Measurements from ENCODE around the gene ALDOA.

ALDOA gene

GRCh38 chr16:30091474-30092372, 26.2 kb downstream of the ALDOA start, which contains the start of gene TBX6:
TBX6 (minus strand) TSS chr16:30091924; CDS start chr16:30091193, 731 bp downstream.
- H3K9me2 ChIP-seq (replicated peaks; ENCODE audit: control insufficient read depth, low read length), result no peaks in the 10 kb centered on the region
- TF ChIP-seq, protein P1, sequence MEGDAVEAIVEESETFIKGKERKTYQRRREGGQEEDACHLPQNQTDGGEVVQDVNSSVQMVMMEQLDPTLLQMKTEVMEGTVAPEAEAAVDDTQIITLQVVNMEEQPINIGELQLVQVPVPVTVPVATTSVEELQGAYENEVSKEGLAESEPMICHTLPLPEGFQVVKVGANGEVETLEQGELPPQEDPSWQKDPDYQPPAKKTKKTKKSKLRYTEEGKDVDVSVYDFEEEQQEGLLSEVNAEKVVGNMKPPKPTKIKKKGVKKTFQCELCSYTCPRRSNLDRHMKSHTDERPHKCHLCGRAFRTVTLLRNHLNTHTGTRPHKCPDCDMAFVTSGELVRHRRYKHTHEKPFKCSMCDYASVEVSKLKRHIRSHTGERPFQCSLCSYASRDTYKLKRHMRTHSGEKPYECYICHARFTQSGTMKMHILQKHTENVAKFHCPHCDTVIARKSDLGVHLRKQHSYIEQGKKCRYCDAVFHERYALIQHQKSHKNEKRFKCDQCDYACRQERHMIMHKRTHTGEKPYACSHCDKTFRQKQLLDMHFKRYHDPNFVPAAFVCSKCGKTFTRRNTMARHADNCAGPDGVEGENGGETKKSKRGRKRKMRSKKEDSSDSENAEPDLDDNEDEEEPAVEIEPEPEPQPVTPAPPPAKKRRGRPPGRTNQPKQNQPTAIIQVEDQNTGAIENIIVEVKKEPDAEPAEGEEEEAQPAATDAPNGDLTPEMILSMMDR (IDR thresholded peaks at IDR 0.05; ENCODE audit: low read depth, low read length, poor library complexity, severe bottlenecking), result peak; percentile 35
- TF ChIP-seq EZH2phosphoT487 (IDR thresholded peaks at IDR 0.05; ENCODE audit: borderline replicate concordance, low read length), result no peak
- H4K20me1 ChIP-seq (ENCODE audit: control insufficient read depth, insufficient read depth, low read depth, low read length), result no peaks in the 10 kb centered on the region
- peak within 1 kb of the TSS; percentile 76 for H3K4me2 ChIP-seq (ENCODE audit: low read length)
- H3K27ac ChIP-seq (ENCODE audit: low read depth, low read length), result peak within 1 kb of the TSS; percentile 74
- H3K4me3 ChIP-seq (ENCODE audit: low read length), result peak within 1 kb of the TSS; percentile 75
- H3K36me3 ChIP-seq (ENCODE audit: control insufficient read depth, low read length), result peaks cover 6% of the 10 kb centered on the region; the same call in 1 of the 2 replicates
- H3K4me1 ChIP-seq (ENCODE audit: control insufficient read depth, low read length), result peaks cover 59% of the 10 kb centered on the region
- H3K9me3 ChIP-seq (ENCODE audit: control insufficient read depth, insufficient read depth, low read length), result peaks cover 4% of the 10 kb centered on the region; the same call in 1 of the 2 replicates
- no peaks in the 10 kb centered on the region for H3K79me2 ChIP-seq (ENCODE audit: control insufficient read depth, low read length)
- H3K27me3 ChIP-seq (ENCODE audit: control insufficient read depth, low read length), result no peaks in the 10 kb centered on the region
- peaks cover 19% of the 10 kb centered on the region for H3F3A ChIP-seq (ENCODE audit: control insufficient read depth, insufficient read depth)

DNA sequence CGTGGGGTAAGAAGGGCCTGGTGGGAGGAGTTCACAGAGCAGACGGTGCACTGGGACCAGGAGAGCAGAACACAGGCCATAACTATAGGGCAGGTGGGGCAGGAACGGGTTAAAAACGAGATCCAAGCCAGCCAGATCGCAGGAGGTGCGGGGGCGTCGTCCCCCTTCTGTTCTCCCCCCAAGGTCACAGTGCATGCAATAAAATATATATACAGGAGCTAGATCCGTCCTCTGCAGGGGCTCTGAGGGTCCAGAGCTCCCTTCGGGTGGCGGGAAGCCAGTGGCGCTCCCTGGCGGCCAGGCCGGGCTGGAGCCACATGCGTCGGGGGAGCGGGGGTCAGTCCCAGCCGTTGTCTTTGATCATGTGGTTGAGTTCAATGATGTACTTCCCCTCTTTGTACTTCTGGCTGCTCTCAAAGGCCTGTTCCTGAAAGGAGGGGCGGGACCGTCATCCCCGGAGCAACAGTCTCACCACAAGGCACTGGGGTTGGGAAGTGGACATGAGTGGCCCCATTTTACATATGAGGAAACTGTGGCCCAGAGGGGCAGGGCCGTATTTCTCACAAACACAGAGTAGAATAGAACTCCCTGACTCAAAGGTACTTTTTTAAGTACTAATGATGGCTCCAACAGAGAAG, 26.9 kb downstream of the ALDOA start:
- Histone ChIP-seq H3K36me3 (ENCODE audit: control insufficient read depth, low read length) (peaks cover 13% of the 10 kb centered on the region), H3K27ac (ENCODE audit: low read depth, low read length) (peak overlapping the region; percentile 74), H3K4me2 (ENCODE audit: low read length) (peak overlapping the region; percentile 76), H3K9me2 (replicated peaks; ENCODE audit: control insufficient read depth, low read length) (no peaks in the 10 kb centered on the region), H3K4me1 (ENCODE audit: control insufficient read depth, low read length) (peaks cover 62% of the 10 kb centered on the region), H4K20me1 (ENCODE audit: control insufficient read depth, insufficient read depth, low read depth, low read length) (no peaks in the 10 kb centered on the region), H3K9me3 (ENCODE audit: control insufficient read depth, insufficient read depth, low read length) (peaks cover 11% of the 10 kb centered on the region), H3K4me3 (ENCODE audit: low read length) (peak overlapping the region; percentile 75), H3K27me3 (ENCODE audit: control insufficient read depth, low read length) (no peaks in the 10 kb centered on the region), H3K79me2 (ENCODE audit: control insufficient read depth, low read length) (no peaks in the 10 kb centered on the region), H3F3A (ENCODE audit: control insufficient read depth, insufficient read depth) (peaks cover 19% of the 10 kb centered on the region)
- TF ChIP-seq, protein P1 (IDR thresholded peaks at IDR 0.05; ENCODE audit: low read depth, low read length, poor library complexity, severe bottlenecking), result peak; percentile 89
- TF ChIP-seq EZH2phosphoT487 (IDR thresholded peaks at IDR 0.05; ENCODE audit: borderline replicate concordance, low read length), result no peak

GRCh38 chr16:30094541-30095165, 29.1 kb downstream of the ALDOA start:
- Histone ChIP-seq H3K27ac (ENCODE audit: low read depth, low read length) (no peak overlapping the region), H3K4me2 (ENCODE audit: low read length) (peak overlapping the region; percentile 96), H3K9me2 (replicated peaks; ENCODE audit: control insufficient read depth, low read length) (no peaks in the 10 kb centered on the region), H4K20me1 (ENCODE audit: control insufficient read depth, insufficient read depth, low read depth, low read length) (no peaks in the 10 kb centered on the region), H3K4me1 (ENCODE audit: control insufficient read depth, low read length) (peaks cover 62% of the 10 kb centered on the region), H3K79me2 (ENCODE audit: control insufficient read depth, low read length) (no peaks in the 10 kb centered on the region), H3K4me3 (ENCODE audit: low read length) (peak overlapping the region; percentile 71), H3F3A (ENCODE audit: control insufficient read depth, insufficient read depth) (peaks cover 17% of the 10 kb centered on the region), H3K9me3 (ENCODE audit: control insufficient read depth, insufficient read depth, low read length) (peaks cover 22% of the 10 kb centered on the region), H3K27me3 (ENCODE audit: control insufficient read depth, low read length) (no peaks in the 10 kb centered on the region), H3K36me3 (ENCODE audit: control insufficient read depth, low read length) (peaks cover 15% of the 10 kb centered on the region)
- TF ChIP-seq, protein P1 (IDR thresholded peaks at IDR 0.05; ENCODE audit: low read depth, low read length, poor library complexity, severe bottlenecking), result no peak
- no peak for TF ChIP-seq EZH2phosphoT487 (IDR thresholded peaks at IDR 0.05; ENCODE audit: borderline replicate concordance, low read length)

Measured in DOHH2 (cell line).